ENCODE results near the gene IQSEC1.
A peak's percentile ranks its signal among the peaks of the same experiment; 100 is the strongest.

- TF ChIP-seq CTCF (IDR thresholded peaks at IDR 0.05; ENCODE audit: low read depth, low read length) (no peak), MAX (IDR thresholded peaks at IDR 0.05; ENCODE audit: low read depth, low read length) (peak; percentile 98), POLR2A (IDR thresholded peaks at IDR 0.05; ENCODE audit: extremely low read depth, insufficient read length) (no peak), MYC (IDR thresholded peaks at IDR 0.05; ENCODE audit: low read depth, low read length) (peak; percentile 94)
Measured at GRCh38 chr3:13088028-13089006, 15.1 kb upstream of the IQSEC1 start.
